A673 (cell line): ENCODE measurements around the gene SLC10A2.

Source experiments
- EZH2 ChIP-seq: fragments of 200-600 bp; sonication (generic); IDR thresholded peaks from 2 replicates; pipeline ENCODE4 v1.6.1; 2017; ENCODE audit warnings: borderline replicate concordance, low read depth, mild to moderate bottlenecking, mixed read lengths, antibody characterized with exemption, low read length; ENCODE audit not compliant: poor library complexity, severe bottlenecking
- TF ChIP-seq, protein P1 (sequence below): fragments of 300-800, 200-600 bp; sonication (generic); conservative IDR thresholded peaks from 2 replicates; pipeline ENCODE4 v1.5.1; 2017; ENCODE audit warnings: low read depth, mild to moderate bottlenecking, antibody characterized with exemption, low read length, moderate library complexity, mixed read lengths

DNA sequence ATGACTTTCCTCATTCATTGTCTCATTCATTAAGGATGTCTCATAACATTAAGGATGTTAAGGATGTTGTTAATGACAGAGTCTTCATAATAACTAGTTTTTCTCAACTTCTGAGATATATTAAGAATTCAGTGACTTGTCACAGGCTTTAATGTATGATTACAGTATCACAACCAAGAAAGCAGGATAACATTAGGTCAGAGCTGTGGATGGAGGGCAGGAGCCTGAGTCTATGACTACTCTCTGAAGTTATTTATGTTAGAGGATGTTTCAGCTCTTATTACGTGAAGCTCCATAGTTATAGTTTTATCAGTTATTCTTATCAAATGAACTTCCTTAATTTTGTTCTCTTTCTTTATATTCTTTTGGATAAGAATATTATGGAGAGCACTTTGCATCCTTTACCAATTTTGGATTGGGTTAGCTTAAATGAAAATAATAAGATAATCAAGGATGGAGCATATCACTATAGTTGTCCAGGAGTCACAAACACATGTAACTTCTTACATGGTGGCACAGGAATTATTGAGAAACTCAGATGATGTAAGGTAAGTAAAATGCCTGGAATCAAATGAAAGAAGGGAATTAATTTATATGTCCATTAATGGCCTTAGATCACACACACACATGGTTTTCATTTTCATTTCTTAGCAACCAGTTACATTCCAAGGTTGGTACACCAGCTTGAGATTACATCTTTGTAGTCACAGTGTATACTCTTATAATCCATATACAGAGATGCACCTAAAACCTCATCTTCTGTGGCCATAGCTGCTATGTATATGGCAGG is 57.0 kb downstream of the SLC10A2 start:
- TF ChIP-seq, protein P1, sequence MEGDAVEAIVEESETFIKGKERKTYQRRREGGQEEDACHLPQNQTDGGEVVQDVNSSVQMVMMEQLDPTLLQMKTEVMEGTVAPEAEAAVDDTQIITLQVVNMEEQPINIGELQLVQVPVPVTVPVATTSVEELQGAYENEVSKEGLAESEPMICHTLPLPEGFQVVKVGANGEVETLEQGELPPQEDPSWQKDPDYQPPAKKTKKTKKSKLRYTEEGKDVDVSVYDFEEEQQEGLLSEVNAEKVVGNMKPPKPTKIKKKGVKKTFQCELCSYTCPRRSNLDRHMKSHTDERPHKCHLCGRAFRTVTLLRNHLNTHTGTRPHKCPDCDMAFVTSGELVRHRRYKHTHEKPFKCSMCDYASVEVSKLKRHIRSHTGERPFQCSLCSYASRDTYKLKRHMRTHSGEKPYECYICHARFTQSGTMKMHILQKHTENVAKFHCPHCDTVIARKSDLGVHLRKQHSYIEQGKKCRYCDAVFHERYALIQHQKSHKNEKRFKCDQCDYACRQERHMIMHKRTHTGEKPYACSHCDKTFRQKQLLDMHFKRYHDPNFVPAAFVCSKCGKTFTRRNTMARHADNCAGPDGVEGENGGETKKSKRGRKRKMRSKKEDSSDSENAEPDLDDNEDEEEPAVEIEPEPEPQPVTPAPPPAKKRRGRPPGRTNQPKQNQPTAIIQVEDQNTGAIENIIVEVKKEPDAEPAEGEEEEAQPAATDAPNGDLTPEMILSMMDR = no peak
- no peak for TF ChIP-seq EZH2
